DND-41 (cell line): Measurements from ENCODE around the gene PSD.

Experiments used
- ATAC-seq: fragments of 200-7000 bp; cut with Tn5 transposase; 3 replicates; pipeline ENCODE4 v1.9.1; 2021; ENCODE audit warnings: low read depth; ENCODE audit not compliant: insufficient read depth
- DNase-seq: peaks from one replicate; pipeline ENCODE4 v3.0.0-alpha.2; 2020
- H2AFZ ChIP-seq: 2 replicates; pipeline ENCODE4 v1.6.0; 2012; ENCODE audit warnings: low read depth, low read length
- H3K27ac ChIP-seq: 2 replicates; pipeline ENCODE4 v1.5.1; 2012; ENCODE audit warnings: low read length, inconsistent platforms
- H3K27me3 ChIP-seq: fragments of 200-600 bp; sonication (generic); 2 replicates; pipeline ENCODE4 v1.6.0; 2012; ENCODE audit warnings: low read length, mild to moderate bottlenecking, inconsistent platforms; ENCODE audit not compliant: insufficient read depth, poor library complexity
- H3K36me3 ChIP-seq: 2 replicates; pipeline ENCODE4 v1.5.1; 2012; ENCODE audit warnings: low read length, inconsistent platforms; ENCODE audit not compliant: insufficient read depth
- H3K4me1 ChIP-seq: 2 replicates; pipeline ENCODE4 v1.5.1; 2012; ENCODE audit warnings: mild to moderate bottlenecking, low read length; ENCODE audit not compliant: insufficient read depth
- H3K4me2 ChIP-seq: 2 replicates; pipeline ENCODE4 v1.6.0; 2012; ENCODE audit warnings: mild to moderate bottlenecking, moderate library complexity, low read length, inconsistent platforms; ENCODE audit not compliant: insufficient read depth
- H3K4me3 ChIP-seq, 2 experiments: fragments of 200-600 bp in 1 of 2; shearing (Covaris generic) in 1 of 2; 2 replicates each; pipeline ENCODE4 v1.5.1; 2012 to 2016; ENCODE audit warnings: inconsistent platforms in 2 of 2, low read length in 2 of 2, mild to moderate bottlenecking in 2 of 2, low read depth in 1 of 2, moderate library complexity in 1 of 2
- H3K79me2 ChIP-seq: 2 replicates; pipeline ENCODE4 v1.6.0; 2012; ENCODE audit warnings: low read length, inconsistent platforms; ENCODE audit not compliant: insufficient read depth
- H3K9ac ChIP-seq: 2 replicates; pipeline ENCODE4 v1.6.0; 2012; ENCODE audit warnings: low read depth, mild to moderate bottlenecking, inconsistent platforms, low read length, moderate library complexity
- H3K9me3 ChIP-seq: 2 replicates; pipeline ENCODE4 v1.5.1; 2012; ENCODE audit warnings: low read length, moderate library complexity, mild to moderate bottlenecking, inconsistent platforms; ENCODE audit not compliant: insufficient read depth, severe bottlenecking
- H4K20me1 ChIP-seq: 2 replicates; pipeline ENCODE4 v1.6.0; 2012; ENCODE audit warnings: low read length; ENCODE audit not compliant: insufficient read depth
- EZH2 ChIP-seq: IDR thresholded peaks from 3 replicates; pipeline ENCODE4 v1.6.1; 2012; ENCODE audit warnings: borderline replicate concordance, low read depth, mild to moderate bottlenecking, moderate library complexity, low read length, inconsistent platforms; ENCODE audit not compliant: severe bottlenecking
- TF ChIP-seq, protein P1 (sequence below): IDR thresholded peaks from 2 replicates; pipeline ENCODE4 v1.5.1; 2012; ENCODE audit warnings: borderline replicate concordance, low read length, moderate library complexity, mild to moderate bottlenecking; ENCODE audit not compliant: poor library complexity, severe bottlenecking; ENCODE audit errors: extremely low read depth

Gene PSD

GRCh38 chr10:102405108-102405571, 13.4 kb downstream of the PSD start:
- Histone ChIP-seq H3K9ac (no peak overlapping the region), H4K20me1 (peaks cover 6% of the 10 kb centered on the region; the same call in 1 of the 2 replicates)
- TF ChIP-seq, protein P1, sequence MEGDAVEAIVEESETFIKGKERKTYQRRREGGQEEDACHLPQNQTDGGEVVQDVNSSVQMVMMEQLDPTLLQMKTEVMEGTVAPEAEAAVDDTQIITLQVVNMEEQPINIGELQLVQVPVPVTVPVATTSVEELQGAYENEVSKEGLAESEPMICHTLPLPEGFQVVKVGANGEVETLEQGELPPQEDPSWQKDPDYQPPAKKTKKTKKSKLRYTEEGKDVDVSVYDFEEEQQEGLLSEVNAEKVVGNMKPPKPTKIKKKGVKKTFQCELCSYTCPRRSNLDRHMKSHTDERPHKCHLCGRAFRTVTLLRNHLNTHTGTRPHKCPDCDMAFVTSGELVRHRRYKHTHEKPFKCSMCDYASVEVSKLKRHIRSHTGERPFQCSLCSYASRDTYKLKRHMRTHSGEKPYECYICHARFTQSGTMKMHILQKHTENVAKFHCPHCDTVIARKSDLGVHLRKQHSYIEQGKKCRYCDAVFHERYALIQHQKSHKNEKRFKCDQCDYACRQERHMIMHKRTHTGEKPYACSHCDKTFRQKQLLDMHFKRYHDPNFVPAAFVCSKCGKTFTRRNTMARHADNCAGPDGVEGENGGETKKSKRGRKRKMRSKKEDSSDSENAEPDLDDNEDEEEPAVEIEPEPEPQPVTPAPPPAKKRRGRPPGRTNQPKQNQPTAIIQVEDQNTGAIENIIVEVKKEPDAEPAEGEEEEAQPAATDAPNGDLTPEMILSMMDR: no peak
- no peak for TF ChIP-seq EZH2

GRCh38 chr10:102404361-102405107, 14.1 kb downstream of the PSD start:
- DNase-seq (no peak), ATAC-seq (no peak)
- peaks cover 16% of the 10 kb centered on the region for H3K4me1 ChIP-seq
- TF ChIP-seq, protein P1: no peak
- no peak for TF ChIP-seq EZH2
- peaks cover 18% of the 10 kb centered on the region for H3K27me3 ChIP-seq
- no peak overlapping the region for H3K27ac ChIP-seq
- H3K4me3 ChIP-seq: no peak overlapping the region
- H3K79me2 ChIP-seq: no peaks in the 10 kb centered on the region
- H3K9me3 ChIP-seq: no peaks in the 10 kb centered on the region
- H3K4me2 ChIP-seq: no peak overlapping the region
- H2AFZ ChIP-seq: no peak overlapping the region
- H4K20me1 ChIP-seq: peaks cover under 1% of the 10 kb centered on the region; the same call in 1 of the 2 replicates
- no peak overlapping the region for H3K9ac ChIP-seq
- no peaks in the 10 kb centered on the region for H3K36me3 ChIP-seq

More at GRCh38 chr10:102405108-102405571, 13.4 kb downstream of the PSD start:
- no peaks in the 10 kb centered on the region for H3K79me2 ChIP-seq
- peaks cover 24% of the 10 kb centered on the region for H3K27me3 ChIP-seq
- H3K4me3 ChIP-seq: no peak overlapping the region
- no peak overlapping the region for H2AFZ ChIP-seq
- no peak overlapping the region for H3K27ac ChIP-seq
- peaks cover 13% of the 10 kb centered on the region for H3K4me1 ChIP-seq
- ATAC-seq: no peak
- H3K9me3 ChIP-seq: no peaks in the 10 kb centered on the region
- H3K4me2 ChIP-seq: no peak overlapping the region
- H3K36me3 ChIP-seq: no peaks in the 10 kb centered on the region
- DNase-seq: no peak

DNA sequence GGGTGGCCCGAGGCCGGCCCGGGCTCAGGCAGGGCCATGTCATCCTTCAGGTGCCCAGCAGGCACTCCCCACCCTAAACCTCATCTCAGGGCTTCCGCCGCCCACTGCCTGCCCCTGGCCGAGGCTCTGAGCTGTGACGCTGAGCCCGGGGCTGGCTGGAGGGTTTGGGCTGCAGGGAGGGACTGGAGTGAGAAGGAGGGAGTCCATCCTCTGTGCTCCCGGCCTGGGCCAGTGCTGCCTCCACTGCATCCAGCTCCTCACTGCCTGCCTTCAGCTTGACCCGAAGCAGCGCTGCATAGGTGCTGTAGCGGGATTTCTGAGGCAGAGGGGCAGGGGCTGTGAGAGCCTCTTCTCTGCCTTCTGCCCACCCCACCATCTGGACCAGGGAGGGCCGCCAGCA, 15.5 kb downstream of the PSD start:
- ATAC-seq: no peak
- H3K4me3 ChIP-seq: no peak overlapping the region
- no peak for DNase-seq
- no peak overlapping the region for H3K9ac ChIP-seq
- H3K79me2 ChIP-seq: no peaks in the 10 kb centered on the region
- no peak overlapping the region for H3K4me2 ChIP-seq
- H4K20me1 ChIP-seq: no peaks in the 10 kb centered on the region
- no peak for TF ChIP-seq EZH2
- TF ChIP-seq, protein P1: no peak
- H3K27ac ChIP-seq: no peak overlapping the region
- peaks cover 6% of the 10 kb centered on the region for H3K27me3 ChIP-seq
- H3K36me3 ChIP-seq: no peaks in the 10 kb centered on the region
- H2AFZ ChIP-seq: no peak overlapping the region
- peaks cover 21% of the 10 kb centered on the region for H3K4me1 ChIP-seq
- no peaks in the 10 kb centered on the region for H3K9me3 ChIP-seq
